ENCODE measurements around the gene YBX2.

GRCh38 chr17:7266784-7267183 is 27.7 kb downstream of the YBX2 start:
- no peak for TF ChIP-seq POLR2A (IDR thresholded peaks at IDR 0.05)
- no peak for TF ChIP-seq CTCF (IDR thresholded peaks at IDR 0.05)
- no peak for TF ChIP-seq EP300 (IDR thresholded peaks at IDR 0.05)
